HS-27A (cell line): ENCODE measurements around the gene USP27X.

ENCODE experiments used
- DNase-seq: peaks from one replicate; pipeline ENCODE4 v3.0.0-alpha.2; 2012; ENCODE audit warnings: low read depth, missing footprints

The USP27X gene

GRCh38 chrX:49878834-49879655, at the start of gene USP27X:
TSS of gene USP27X (plus strand) at chrX:49879484. CDS start at chrX:49880308, 824 bp downstream.
- peak; percentile 38 for DNase-seq

- DNase-seq = peak; percentile 2
These were observed 40.9 kb upstream of the USP27X start for GRCh38 chrX:49838374-49838773.

GRCh38 chrX:49840679-49841078, 38.6 kb upstream of the USP27X start:
- peak; percentile 17 for DNase-seq

- DNase-seq = no peak
These were observed 36.7 kb upstream of the USP27X start for GRCh38 chrX:49842621-49843020.

DNA sequence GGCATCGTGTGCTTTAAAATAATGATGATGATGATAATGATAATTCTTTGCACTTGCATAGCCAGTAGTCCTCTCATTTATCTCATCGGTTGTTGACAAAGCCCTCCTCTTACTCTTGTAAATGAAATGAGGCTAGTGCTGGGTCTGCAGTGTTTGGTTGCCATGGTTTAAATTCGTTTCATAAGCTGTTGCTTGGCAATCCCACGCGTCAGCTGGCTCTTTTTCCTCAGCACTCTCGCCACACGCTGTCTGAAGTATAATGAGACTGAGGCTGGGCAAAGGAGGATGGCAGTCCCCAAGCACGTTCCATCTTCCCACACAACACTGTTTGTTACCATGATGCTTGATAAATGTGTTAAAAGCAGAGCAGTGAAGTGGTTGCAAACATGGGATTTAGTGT, 34.7 kb upstream of the USP27X start:
- DNase-seq = no peak

DNA sequence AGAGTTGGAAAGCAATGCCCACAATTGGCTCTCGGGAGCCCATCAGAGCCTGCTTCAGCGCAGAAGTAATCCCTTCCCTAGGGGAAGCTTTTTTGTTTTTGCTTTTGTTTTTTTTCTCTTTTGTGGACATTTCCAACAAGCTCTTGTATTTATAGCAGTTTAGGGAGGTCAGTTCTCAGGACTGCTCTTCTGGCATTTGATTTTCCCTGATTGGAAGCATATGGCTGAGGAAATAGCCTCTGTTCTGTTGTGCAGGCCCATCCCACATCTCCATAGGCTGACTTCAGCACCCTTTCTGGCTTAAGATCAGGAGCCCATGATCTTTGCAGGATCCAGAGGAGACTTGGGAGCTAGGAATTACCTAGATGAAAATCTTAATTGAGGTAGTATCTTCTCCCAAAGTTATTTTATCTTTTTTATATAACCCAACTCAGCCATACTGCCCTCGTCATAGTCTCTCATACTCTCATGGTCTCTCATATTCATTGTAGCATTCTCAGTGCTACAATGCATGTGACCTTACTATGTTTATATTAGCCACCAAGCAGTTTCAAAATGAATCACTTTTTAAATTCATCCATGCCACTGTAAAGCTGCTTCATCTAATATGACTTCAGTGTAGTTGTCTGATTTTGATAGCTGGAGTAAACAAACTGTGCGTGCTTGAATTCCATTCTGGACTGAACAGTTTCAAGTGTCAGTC, 33.4 kb upstream of the USP27X start:
- DNase-seq = no peak

GRCh38 chrX:49846522-49846921, 32.8 kb upstream of the USP27X start:
- no peak for DNase-seq

GRCh38 chrX:49848275-49848674, 31.0 kb upstream of the USP27X start:
- no peak for DNase-seq

DNA sequence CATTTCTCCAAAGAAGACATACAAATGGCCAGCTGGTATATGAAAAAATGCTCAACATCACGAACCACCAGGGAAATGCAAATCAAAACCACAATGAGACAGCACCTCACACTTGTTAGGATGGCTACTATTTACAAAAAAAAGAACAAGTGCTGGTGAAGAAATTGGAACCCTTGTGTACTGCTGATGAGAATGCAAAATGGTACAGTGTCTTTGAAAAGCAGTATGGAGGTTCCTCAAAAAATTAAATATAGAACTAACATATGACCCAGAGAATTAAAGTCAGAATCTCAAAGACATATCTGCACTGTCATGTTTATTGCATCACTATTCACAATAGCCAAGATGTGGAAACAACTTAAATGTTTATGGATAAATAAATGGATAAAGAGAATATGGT, 29.3 kb upstream of the USP27X start:
- no peak for DNase-seq

DNA sequence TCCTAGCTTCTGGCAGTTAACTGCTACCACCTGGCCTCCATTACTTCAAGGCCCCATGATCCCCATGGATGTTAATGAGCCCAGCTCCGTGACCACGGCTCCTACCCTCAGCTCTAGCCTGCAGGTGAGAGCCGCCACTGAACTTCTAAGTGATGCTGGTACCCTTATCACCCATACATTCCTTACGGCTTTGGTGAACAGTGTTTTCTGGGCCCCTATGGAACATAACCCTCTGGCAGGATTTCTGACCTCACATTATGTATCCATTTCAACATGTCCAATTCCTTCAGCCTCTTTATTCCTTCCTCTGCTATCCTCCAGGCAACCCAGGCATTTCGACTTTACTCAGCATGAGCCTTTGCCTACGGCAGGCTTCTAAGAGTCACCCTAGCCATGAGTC, 25.6 kb upstream of the USP27X start:
- DNase-seq = no peak

DNA sequence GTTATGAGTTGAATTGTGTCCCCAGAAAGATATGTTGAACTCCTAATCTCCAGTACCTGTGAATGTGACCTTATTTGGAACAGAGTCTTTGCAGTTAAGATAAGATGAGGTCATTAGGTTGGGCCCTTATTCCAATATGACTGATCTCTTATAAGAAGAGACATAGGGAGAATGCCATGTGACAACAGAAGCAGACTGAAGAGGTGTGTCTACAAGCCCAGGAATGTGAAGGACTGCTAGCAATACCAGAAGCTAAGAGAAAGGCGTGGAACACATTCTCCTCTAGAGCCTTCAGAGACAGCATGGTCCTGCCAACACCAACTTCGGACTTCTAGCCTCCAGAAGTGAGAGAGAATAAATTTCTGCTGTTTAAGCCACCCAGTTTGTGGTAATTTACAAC, 22.5 kb upstream of the USP27X start:
- no peak for DNase-seq

- no peak for DNase-seq
These were observed 20.9 kb upstream of the USP27X start for GRCh38 chrX:49858341-49858740.

DNA sequence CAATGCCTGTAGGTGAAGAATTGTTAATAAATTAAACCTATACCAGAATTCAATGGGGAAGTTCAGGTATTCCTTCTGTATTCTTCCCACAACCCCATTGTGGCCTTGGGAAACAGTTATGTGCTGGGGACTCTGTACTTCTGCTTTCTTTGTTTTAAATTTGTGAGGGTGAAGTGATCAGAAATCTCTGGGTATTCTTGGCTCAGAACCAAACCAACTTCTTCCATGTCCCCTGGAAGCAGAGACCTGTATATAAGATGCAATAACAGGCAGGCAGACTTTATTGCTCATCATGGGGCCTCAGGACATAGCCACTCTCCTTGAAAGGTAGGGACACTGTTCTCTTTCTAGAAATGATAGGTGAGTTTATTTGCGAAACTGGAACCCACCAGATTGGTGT, 19.8 kb upstream of the USP27X start:
- DNase-seq = no peak

- DNase-seq = no peak
These were observed 18.3 kb upstream of the USP27X start for GRCh38 chrX:49860867-49861535.

GRCh38 chrX:49862093-49862492, 17.2 kb upstream of the USP27X start:
- DNase-seq = no peak

GRCh38 chrX:49868739-49869138, 10.5 kb upstream of the USP27X start:
- no peak for DNase-seq

- DNase-seq = peak; percentile 1
These were observed 2.5 kb upstream of the USP27X start for GRCh38 chrX:49876750-49877149.

DNA sequence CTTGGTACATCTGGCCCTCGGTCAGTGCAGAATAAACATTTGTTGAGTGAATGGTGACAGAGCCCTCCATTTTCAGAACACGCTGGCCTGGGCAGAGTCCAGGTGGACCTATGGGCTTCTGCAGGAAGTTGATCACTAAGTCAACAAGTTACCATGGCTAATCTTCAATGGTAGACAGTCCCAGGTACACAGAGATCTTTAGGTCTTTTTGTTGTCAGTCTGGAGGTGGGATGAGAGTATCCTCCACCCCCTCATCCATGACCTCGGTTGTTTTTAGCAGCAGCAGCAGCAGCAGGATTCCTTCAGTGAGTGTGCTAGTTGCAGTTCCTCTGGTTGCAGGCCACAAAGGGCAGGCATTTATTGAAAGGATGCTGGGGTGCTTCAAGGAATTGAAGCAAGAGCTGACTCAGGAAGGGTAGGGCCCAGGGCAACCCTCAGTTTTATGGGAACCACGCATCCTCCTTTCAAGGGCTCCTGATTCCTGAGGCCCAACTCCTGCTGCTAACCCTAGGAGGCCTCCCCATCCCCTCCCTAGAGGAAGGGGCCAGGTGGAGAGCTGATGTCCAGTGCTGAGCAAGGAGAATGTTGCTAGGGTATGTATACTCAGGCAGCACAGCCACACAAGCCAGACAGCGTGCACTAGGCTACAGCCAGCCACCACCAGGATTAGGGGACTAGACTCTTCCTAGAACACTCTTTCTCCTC, 1.7 kb upstream of the USP27X start:
- DNase-seq = no peak

- no peak for DNase-seq
These were observed 1.0 kb upstream of the USP27X start for GRCh38 chrX:49878128-49878833.

GRCh38 chrX:49879656-49880277, 483 bp downstream of the USP27X start:
- no peak for DNase-seq

- no peak for DNase-seq
These were observed 1.4 kb downstream of the USP27X start for GRCh38 chrX:49880668-49881067.
